HL-60/S4 (cell line): ENCODE data around the gene SUMO1.

Experiments used
- in situ Hi-C: fragments of 300-500 bp; cut with MboI; formaldehyde crosslinking; loops from 2 replicates; pipeline ENCODE4 v1.14.3; 2022; ENCODE audit warnings: low sequenced_read_pairs

SUMO1 gene

DNA sequence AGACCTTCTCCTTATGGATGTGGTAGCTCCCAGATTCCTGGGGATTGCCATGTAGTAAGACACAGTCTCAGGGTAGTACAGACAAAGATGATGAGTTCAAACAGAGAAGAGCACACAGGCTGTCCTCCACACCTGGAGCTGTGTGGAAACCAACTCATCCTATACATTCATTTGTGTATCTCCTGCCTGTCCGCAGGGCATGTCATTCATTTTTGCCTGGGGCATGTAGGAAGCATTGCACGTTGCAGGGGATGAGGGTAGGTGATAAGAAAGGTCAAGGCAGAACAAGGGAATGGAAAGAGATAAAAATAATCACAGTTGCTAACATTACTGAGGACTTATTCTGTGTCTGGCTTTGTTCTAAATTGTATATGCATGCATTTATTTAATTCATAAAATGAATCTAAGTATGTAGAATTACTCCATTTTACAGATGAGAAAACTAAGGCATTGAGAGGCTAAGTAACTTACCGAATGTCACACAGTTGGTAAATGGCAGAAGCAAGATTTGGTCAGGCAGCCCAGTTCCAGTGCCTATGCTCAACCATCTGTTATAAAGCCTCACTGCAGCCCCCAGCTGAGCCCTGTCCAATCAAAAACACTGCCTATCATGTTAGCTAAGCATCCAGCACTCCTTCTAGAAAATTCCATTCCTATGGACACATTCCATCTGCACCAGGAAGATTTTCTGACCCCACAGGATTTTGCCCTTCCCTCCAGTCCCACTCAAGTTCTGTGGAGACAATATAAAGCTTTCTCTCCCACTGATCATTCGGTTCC is 81.0 kb downstream of the SUMO1 start:
- in situ Hi-C loops = no loop called here
